Nucleus accumbens (tissue), 56 donors: ENCODE data around the gene ST3GAL2.
"Not testable (repeated sequence)": the region's sequence is repeated elsewhere in the genome, so short reads cannot be mapped to it uniquely, and the experiment has no call there.

Experiments used
- DNase-seq, 56 donors: peaks; one replicate each; lab custom pipeline; 2025; lab: John Stamatoyannopoulos, UW

Gene ST3GAL2

GRCh38 chr16:70364399-70364798 is 74.5 kb downstream of the ST3GAL2 start:
- no peak for DNase-seq

DNA sequence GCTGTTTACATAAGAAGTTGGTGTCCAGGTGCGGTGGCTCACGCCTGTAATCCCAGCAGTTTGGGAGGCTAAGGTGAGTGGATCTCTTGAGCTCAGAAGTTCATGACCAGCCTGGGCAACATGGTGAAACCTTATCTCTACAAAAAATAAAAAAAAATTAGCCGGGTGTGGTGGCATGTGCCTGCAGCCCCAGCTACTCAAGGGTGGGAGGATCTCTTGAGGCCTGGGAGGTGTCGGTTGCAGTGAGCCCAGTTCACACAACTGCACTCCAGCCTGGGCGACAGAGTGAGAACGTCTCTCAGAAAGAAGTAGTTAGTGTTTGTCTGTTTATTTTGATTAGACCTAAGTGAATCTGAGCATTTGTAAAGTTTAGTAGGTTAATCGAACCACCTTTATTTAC is 79.3 kb downstream of the ST3GAL2 start:
- no peak for DNase-seq

DNA sequence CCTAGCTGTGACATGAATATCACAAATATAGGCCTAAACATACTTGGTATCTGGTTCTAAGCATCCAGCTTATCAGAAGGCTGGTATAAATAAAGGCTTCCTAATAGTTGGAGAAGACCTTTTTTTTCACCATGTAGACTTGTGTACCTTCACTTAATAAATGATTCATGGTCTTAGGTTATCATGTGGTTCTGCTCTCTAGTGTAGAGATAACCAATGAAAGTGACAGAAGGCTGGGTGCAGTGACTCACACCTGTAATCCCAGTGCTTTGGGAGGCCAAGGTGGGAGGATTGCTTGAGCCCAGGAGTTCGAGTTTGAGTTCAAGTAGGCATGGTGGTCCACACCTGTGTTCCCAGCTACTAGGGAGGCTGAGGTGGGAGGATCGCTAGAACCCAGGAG is 89.1 kb downstream of the ST3GAL2 start:
- no peak for DNase-seq

- DNase-seq: no peak
Measured at GRCh38 chr16:70348991-70349390, 89.9 kb downstream of the ST3GAL2 start.

DNA sequence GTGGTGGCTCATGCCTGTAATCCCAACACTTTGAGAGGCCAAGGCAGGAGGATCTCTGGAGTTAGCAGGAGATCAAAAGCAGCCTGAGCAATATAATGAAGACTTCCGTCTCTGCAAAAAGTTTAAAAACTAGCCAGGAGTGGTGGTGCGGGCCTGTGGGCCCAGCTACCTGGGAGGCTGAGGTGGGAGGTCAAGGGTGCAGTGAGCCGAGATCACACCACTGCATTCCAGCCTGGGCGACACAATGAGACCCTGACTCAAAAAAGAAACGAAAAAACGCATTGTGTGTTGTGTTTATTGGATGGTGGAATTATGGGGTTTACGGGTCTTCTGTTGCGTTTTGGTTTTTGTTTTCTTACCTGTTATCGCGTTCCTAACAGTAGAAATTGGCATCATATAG is 93.1 kb downstream of the ST3GAL2 start:
- DNase-seq: no peak

DNA sequence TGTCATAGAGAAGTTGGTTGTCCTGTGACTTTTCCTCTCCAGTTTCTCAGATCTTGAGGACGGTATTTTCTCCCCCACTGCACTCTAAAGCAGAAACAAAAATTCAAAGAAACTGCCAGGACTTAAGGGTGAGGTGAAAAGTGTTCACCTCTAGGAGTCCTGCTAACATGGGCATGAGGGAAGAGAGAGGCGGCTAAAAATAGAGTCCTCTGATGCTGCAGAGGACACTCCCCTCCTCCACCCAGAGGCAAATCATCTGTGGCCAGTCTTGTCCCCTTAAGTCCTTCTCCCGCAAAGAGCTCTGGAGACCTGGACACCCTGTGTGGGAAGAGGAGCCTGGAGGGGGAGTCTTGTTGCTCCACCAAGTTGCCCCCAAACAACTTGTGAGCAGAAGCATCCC is 96.9 kb downstream of the ST3GAL2 start:
- DNase-seq: no peak

DNA sequence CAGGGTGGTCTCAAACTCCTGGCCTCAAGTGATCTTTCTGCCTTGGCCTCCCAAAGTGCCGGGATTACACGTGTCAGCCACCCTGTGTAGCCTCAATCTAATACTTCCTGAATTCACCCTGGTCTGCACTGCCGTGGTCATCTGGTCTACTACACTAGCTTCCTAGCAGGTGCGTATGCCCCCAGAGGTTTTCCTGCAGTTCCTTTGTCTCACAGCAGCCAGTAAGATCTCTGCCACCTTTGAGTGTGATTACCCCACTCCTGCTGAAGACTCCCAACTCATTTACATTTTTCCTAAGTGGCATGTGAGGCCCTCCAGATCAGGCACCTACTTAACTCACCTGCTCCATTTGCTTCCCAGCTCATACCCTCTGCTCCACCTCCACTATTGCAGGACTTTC is 97.3 kb downstream of the ST3GAL2 start:
- DNase-seq: no peak

- DNase-seq: no peak
Measured at GRCh38 chr16:70337814-70338213, 101.1 kb downstream of the ST3GAL2 start.

- not testable (repeated sequence) for DNase-seq
Measured at GRCh38 chr16:70332728-70333127, 106.2 kb downstream of the ST3GAL2 start.

DNA sequence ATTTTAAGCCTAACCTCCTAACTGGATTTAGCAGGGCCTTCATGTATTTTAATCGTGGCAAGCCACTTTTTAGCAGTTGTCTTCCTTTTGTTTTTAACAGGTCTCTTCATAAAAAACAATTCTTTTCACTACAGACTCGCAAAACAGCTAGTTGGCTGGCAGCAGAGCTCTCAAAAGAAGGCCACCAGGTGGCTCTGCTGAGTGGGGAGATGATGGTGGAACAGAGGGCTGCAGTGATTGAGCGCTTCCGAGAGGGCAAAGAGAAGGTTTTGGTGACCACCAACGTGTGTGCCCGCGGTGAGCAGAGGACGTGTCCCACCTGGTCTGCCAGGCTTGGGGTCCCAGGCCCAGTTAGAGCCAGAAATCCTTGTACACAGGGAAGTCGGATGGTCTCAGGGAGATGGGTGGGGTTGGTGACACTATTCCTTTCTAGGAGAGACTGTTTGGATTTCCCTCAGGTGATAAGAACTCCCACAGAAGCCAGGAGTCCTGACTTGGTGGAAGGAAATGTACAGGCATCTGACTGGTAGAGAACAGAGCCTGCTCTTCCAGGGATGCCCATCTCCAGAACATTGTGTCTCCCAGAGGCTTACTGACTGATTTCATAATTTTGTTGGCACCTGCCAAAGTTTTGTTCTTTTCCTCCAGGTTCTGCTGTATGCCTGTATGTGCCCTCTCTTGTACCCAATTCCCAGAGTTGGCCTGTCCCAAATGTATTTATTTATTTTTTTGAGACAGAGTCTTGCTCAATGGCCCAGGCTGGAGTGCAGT is 107.1 kb downstream of the ST3GAL2 start:
- peak in 12 of 56 donors; percentile 1 to 36 (median 7) for DNase-seq

GRCh38 chr16:70331091-70331490 is 107.8 kb downstream of the ST3GAL2 start:
- no peak for DNase-seq
